Measurements from ENCODE around the gene CEBPE. TPM values are rescaled to one million over a fixed set of nuclear protein-coding genes. Genes with fewer than 3 reads are reported as not detected.

CEBPE gene
- not detected in 2 replicates for polyA plus RNA-seq (2012; rRNA removed)
- polyA plus RNA-seq (2012; cell fraction: cytosol; rRNA removed), result not detected in 2 replicates
- not detected in 2 replicates for polyA plus RNA-seq (2012; cell fraction: nucleus; rRNA removed)

DNA sequence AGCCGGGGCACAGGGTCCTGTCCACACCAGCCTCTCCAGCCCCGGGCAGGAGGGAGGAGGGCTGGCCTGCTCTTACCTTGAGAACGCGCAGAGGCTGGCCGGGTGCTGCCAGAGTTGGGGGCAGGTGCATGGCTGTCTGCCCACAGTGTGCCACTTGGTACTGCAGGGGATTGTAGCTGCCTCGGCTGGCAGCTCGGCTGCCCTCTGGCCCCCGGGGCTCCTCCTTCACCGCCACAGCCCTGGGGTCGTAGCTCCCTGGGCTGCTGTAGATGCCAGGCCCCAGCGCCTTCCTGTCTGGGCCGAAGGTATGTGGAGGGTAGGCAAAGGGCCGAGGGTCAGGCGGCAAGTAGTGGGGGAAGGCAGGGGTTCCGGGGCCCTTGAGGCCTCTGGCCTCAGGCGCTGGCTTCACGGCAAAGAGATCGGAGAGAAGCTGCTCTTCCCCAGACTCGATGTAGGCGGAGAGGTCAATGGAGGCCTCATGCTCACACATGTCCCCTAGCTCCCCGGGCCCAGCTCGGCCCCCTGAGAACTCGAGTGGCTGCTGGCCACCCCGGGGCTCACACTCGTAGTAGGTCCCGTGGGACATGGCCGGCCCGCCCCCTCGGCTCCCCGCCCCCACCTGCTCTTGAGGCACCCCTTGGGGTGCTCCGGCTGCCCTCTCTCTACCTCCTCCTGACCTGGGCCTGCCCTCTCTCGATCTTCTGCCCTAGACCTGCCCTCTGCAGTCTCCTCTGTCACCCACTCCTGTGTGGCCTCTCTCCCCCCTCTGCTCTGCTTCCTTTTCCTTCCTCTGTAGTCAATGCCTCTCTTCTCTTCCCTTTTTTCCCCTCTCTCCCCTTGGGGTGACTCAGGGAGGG lies at the start of gene CEBPE:
CEBPE (minus strand) TSS at position 750 of the 857 bp plus-strand sequence; CDS start at position 586, 164 bp downstream.
- H3K27me3 ChIP-seq (ENCODE audit: insufficient read depth), result no peaks in the 10 kb centered on the region
- H3K9me3 ChIP-seq, result no peaks in the 10 kb centered on the region
- WGBS (ENCODE audit: low lambda C conversion rate), result 76% methylated on average over 23 of the region's 32 CpGs
- ChIA-PET CTCF (interaction anchor here (1.3 to 19.7 kb wide), 3 partner anchors 8 to 65 kb away, joined by 3 to 495 read pairs (median 43); partner anchors contain the start of gene SLC7A8), POLR2A (no interaction called here)
- H3K9ac ChIP-seq, result no peak within 1 kb of the TSS
- H3K4me1 ChIP-seq (ENCODE audit: control insufficient read depth in 1 of 2, insufficient read depth in 2 of 2, low read depth in 1 of 2, low read length in 1 of 2), result peaks cover 0 to 14% of the 10 kb centered on the region in 2 experiments; a peak in 3 of 4 replicates
- TF ChIP-seq JUND (IDR thresholded peaks at IDR 0.05), result no peak
- TF ChIP-seq REST (IDR thresholded peaks at IDR 0.05; ENCODE audit: low read depth, low read length), result no peak
- no peak for TF ChIP-seq TAF1 (IDR thresholded peaks at IDR 0.05; ENCODE audit: borderline replicate concordance, low read depth, low read length)
- TF ChIP-seq, protein P1, sequence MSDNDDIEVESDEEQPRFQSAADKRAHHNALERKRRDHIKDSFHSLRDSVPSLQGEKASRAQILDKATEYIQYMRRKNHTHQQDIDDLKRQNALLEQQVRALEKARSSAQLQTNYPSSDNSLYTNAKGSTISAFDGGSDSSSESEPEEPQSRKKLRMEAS (IDR thresholded peaks at IDR 0.05; ENCODE audit: low read depth), result no peak
- no peak for TF ChIP-seq IRF3 (IDR thresholded peaks at IDR 0.05; ENCODE audit: low read depth, low read length)
- TF ChIP-seq, protein P2, sequence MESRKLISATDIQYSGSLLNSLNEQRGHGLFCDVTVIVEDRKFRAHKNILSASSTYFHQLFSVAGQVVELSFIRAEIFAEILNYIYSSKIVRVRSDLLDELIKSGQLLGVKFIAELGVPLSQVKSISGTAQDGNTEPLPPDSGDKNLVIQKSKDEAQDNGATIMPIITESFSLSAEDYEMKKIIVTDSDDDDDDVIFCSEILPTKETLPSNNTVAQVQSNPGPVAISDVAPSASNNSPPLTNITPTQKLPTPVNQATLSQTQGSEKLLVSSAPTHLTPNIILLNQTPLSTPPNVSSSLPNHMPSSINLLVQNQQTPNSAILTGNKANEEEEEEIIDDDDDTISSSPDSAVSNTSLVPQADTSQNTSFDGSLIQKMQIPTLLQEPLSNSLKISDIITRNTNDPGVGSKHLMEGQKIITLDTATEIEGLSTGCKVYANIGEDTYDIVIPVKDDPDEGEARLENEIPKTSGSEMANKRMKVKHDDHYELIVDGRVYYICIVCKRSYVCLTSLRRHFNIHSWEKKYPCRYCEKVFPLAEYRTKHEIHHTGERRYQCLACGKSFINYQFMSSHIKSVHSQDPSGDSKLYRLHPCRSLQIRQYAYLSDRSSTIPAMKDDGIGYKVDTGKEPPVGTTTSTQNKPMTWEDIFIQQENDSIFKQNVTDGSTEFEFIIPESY (IDR thresholded peaks at IDR 0.05; ENCODE audit: borderline replicate concordance, low read depth), result no peak
- TF ChIP-seq NRF1 (IDR thresholded peaks at IDR 0.05; ENCODE audit: low read depth, low read length), result no peak
- no peak for TF ChIP-seq TCF12 (IDR thresholded peaks at IDR 0.05)
- TF ChIP-seq RFX5 (IDR thresholded peaks at IDR 0.05; ENCODE audit: low read length), result no peak
- TF ChIP-seq FOXJ3 (CRISPR knock-in tag; IDR thresholded peaks at IDR 0.05), result no peak
- TF ChIP-seq SMC3 (IDR thresholded peaks at IDR 0.05; ENCODE audit: low read depth, low read length), result no peak
- TF ChIP-seq FOXM1 (IDR thresholded peaks at IDR 0.05; ENCODE audit: low read depth), result no peak
- TF ChIP-seq MXI1 (IDR thresholded peaks at IDR 0.05; ENCODE audit: low read depth, low read length), result no peak
- no peak for TF ChIP-seq POLR2AphosphoS5 (IDR thresholded peaks at IDR 0.05; ENCODE audit: low read depth, low read length)
- H3K79me2 ChIP-seq (ENCODE audit: insufficient read depth), result no peaks in the 10 kb centered on the region
- no peak for DNase-seq
- no peaks in the 10 kb centered on the region for H4K20me1 ChIP-seq (ENCODE audit: insufficient read depth)
- no peak within 1 kb of the TSS for H2AFZ ChIP-seq (ENCODE audit: low read depth)
- peaks cover 3% of the 10 kb centered on the region for H3F3A ChIP-seq (replicated peaks; ENCODE audit: insufficient read depth)
- no peak within 1 kb of the TSS for H3K4me3 ChIP-seq (ENCODE audit: low read depth in 2 of 2, low read length in 1 of 2)
- no peak within 1 kb of the TSS for H3K4me2 ChIP-seq
- no peaks in the 10 kb centered on the region for H3K9me2 ChIP-seq
- no peaks in the 10 kb centered on the region for H3K36me3 ChIP-seq (replicated peaks in 1 of 2; ENCODE audit: control insufficient read depth in 1 of 2, insufficient read depth in 2 of 2, low read length in 1 of 2)
- H3K27ac ChIP-seq (ENCODE audit: low read depth in 2 of 2, low read length in 1 of 2), result no peak within 1 kb of the TSS

All from SK-N-SH (cell line).